ENCODE measurements around the gene LOXL3. TPM values are rescaled to one million over a fixed set of nuclear protein-coding genes. Genes with fewer than 3 reads are reported as not detected.
A peak's percentile ranks its signal among the peaks of the same experiment; 100 is the strongest.
"Not testable (repeated sequence)": the region's sequence is repeated elsewhere in the genome, so short reads cannot be mapped to it uniquely, and the experiment has no call there.

LOXL3 gene
- total and polyA plus RNA-seq, 4 donors: 2.9 to 11.1 (median 6.6) TPM

GRCh38 chr2:74486141-74486540, 67.6 kb downstream of the LOXL3 start:
- Histone ChIP-seq H3K9me3 (ENCODE audit: control insufficient read depth in 4 of 4, insufficient read depth in 3 of 4, low read length in 3 of 4) (no peaks in the 10 kb centered on the region), H3K9ac (ENCODE audit: insufficient read depth in 1 of 2, low read length in 2 of 2) (no peak overlapping the region), H3K27ac (ENCODE audit: low read depth in 1 of 2, low read length in 1 of 2) (no peak overlapping the region), H3K4me1 (ENCODE audit: control insufficient read depth in 5 of 5, insufficient read depth in 5 of 5, low read length in 5 of 5) (peaks cover 3 to 13% (median 6%) of the 10 kb centered on the region in 5 donors), H3K4me3 (no peak overlapping the region), H3K36me3 (ENCODE audit: control insufficient read depth in 4 of 4, insufficient read depth in 4 of 4, low read length in 4 of 4) (peaks cover 9 to 37% (median 15%) of the 10 kb centered on the region in 4 donors), H3K27me3 (ENCODE audit: control insufficient read depth in 3 of 3, insufficient read depth in 3 of 3, low read length in 2 of 3) (no peaks in the 10 kb centered on the region)
- WGBS, 2 donors: 95 to 96% methylated on average over 2 of the region's 2 CpGs
- DNase-seq (no peak), ATAC-seq (ENCODE audit: insufficient read depth, low FRiP score) (no peak)
- TF ChIP-seq, protein P1, sequence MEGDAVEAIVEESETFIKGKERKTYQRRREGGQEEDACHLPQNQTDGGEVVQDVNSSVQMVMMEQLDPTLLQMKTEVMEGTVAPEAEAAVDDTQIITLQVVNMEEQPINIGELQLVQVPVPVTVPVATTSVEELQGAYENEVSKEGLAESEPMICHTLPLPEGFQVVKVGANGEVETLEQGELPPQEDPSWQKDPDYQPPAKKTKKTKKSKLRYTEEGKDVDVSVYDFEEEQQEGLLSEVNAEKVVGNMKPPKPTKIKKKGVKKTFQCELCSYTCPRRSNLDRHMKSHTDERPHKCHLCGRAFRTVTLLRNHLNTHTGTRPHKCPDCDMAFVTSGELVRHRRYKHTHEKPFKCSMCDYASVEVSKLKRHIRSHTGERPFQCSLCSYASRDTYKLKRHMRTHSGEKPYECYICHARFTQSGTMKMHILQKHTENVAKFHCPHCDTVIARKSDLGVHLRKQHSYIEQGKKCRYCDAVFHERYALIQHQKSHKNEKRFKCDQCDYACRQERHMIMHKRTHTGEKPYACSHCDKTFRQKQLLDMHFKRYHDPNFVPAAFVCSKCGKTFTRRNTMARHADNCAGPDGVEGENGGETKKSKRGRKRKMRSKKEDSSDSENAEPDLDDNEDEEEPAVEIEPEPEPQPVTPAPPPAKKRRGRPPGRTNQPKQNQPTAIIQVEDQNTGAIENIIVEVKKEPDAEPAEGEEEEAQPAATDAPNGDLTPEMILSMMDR (IDR thresholded peaks at IDR 0.05; ENCODE audit: control extremely low read depth, extremely low read depth): no peak

DNA sequence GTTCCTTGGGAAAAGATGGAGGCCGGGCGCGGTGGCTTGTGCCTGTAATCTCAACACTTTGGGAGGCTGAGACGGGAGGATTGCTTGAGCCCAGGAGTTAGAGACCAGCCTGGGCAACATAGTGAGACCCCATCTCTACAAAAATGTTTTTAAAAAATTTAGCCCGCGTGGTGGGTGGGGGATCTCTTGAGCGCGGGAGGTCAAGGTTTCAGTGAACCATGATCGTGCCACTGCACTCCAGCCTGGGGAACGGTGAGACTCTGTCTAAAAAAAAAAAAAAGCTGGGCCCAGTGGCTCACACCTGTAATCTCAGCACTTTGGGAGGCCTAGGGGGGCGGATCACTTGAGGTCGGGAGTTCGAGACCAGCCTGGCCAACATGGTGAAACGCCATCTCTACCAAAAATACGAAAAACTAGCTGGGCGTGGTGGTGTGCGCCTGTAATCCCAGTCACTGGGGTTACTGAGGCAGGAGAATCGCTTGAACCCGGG, 70.0 kb downstream of the LOXL3 start:
- ATAC-seq (ENCODE audit: insufficient read depth, low FRiP score); DNase-seq; H3K27ac ChIP-seq (ENCODE audit: low read depth in 1 of 2, low read length in 1 of 2); H3K27me3 ChIP-seq (ENCODE audit: control insufficient read depth in 3 of 3, insufficient read depth in 3 of 3, low read length in 2 of 3); H3K9me3 ChIP-seq (ENCODE audit: control insufficient read depth in 4 of 4, insufficient read depth in 3 of 4, low read length in 3 of 4): not testable (repeated sequence)
- H3K9ac ChIP-seq (ENCODE audit: insufficient read depth in 1 of 2, low read length in 2 of 2): peak overlapping the region in 1 of 2 donors; percentile 89
- peaks cover 0 to 30% (median 8%) of the 10 kb centered on the region in 4 donors for H3K36me3 ChIP-seq (ENCODE audit: control insufficient read depth in 4 of 4, insufficient read depth in 4 of 4, low read length in 4 of 4)
- peaks cover 3 to 19% (median 8%) of the 10 kb centered on the region in 5 donors for H3K4me1 ChIP-seq (ENCODE audit: control insufficient read depth in 5 of 5, insufficient read depth in 5 of 5, low read length in 5 of 5)
- WGBS, 2 donors: 82 to 85% methylated on average over 19 of the region's 19 CpGs
- peak overlapping the region; percentile 65 for H3K4me3 ChIP-seq

- Histone ChIP-seq H3K4me1 (ENCODE audit: control insufficient read depth in 5 of 5, insufficient read depth in 5 of 5, low read length in 5 of 5) (peaks cover 3 to 19% (median 8%) of the 10 kb centered on the region in 5 donors), H3K9ac (ENCODE audit: insufficient read depth in 1 of 2, low read length in 2 of 2) (peak within 1 kb of the TSS; percentile 68 to 89), H3K27ac (ENCODE audit: low read depth in 1 of 2, low read length in 1 of 2) (peak within 1 kb of the TSS; percentile 86 to 90), H3K27me3 (ENCODE audit: control insufficient read depth in 3 of 3, insufficient read depth in 3 of 3, low read length in 2 of 3) (no peaks in the 10 kb centered on the region), H3K36me3 (ENCODE audit: control insufficient read depth in 4 of 4, insufficient read depth in 4 of 4, low read length in 4 of 4) (peaks cover 0 to 28% (median 8%) of the 10 kb centered on the region in 4 donors), H3K9me3 (ENCODE audit: control insufficient read depth in 4 of 4, insufficient read depth in 3 of 4, low read length in 3 of 4) (no peaks in the 10 kb centered on the region), H3K4me3 (peak within 1 kb of the TSS; percentile 86)
- WGBS, 2 donors: 0 to 1% methylated on average over 48 to 50 of the region's 50 CpGs
- TF ChIP-seq, protein P1 (IDR thresholded peaks at IDR 0.05; ENCODE audit: control extremely low read depth, extremely low read depth): peak; percentile 88
- ATAC-seq (ENCODE audit: insufficient read depth, low FRiP score) (peak; percentile 97), DNase-seq (peak; percentile 96 to 98 (median 98))
Measured at GRCh38 chr2:74482801-74483674, 70.7 kb downstream of the LOXL3 start, which contains the start of the genes CCDC142 and TTC31. CCDC142 (minus strand) TSS chr2:74482998; CDS start chr2:74482837, 161 bp downstream. TTC31 (plus strand) TSS chr2:74483081; CDS start chr2:74483096, 15 bp downstream.

Other genes starting within 250 kb of the LOXL3 start
- gene SLC4A5, start 210.5 kb downstream of the LOXL3 start, total RNA-seq: 1 to 10 TPM; 5.2 to 9.6 TPM
- 1 to 10 TPM in 1 of 2 donors, under 1 TPM in 1; 0.85 to 2.5 TPM for gene SLC4A5, start 210.5 kb downstream of the LOXL3 start, polyA plus RNA-seq
- gene DCTN1, start 173.6 kb downstream of the LOXL3 start, total RNA-seq: 100 to 1,000 TPM in 1 of 2 donors, 10 to 100 TPM in 1; 98.4 to 142 TPM
- gene DCTN1, start 173.6 kb downstream of the LOXL3 start, polyA plus RNA-seq: 100 to 1,000 TPM in 1 of 2 donors, 10 to 100 TPM in 1; 69.9 to 110 TPM
- gene C2orf81, start 132.3 kb downstream of the LOXL3 start, total RNA-seq: 10 to 100 TPM in 1 of 2 donors, 1 to 10 TPM in 1; 3.4 to 16.9 TPM
- 1 to 10 TPM; 7.3 TPM for gene C2orf81, start 132.3 kb downstream of the LOXL3 start, polyA plus RNA-seq
- 10 to 100 TPM; 36.1 to 42.3 TPM for gene WDR54, start 132.2 kb downstream of the LOXL3 start, total RNA-seq
- gene WDR54, start 132.2 kb downstream of the LOXL3 start, polyA plus RNA-seq: 10 to 100 TPM; 15.4 to 27.9 TPM
- 10 to 100 TPM; 37.5 to 46.0 TPM for gene RTKN, start 112.0 kb downstream of the LOXL3 start, total RNA-seq
- 10 to 100 TPM; 21.9 to 23.7 TPM for gene RTKN, start 112.0 kb downstream of the LOXL3 start, polyA plus RNA-seq
- 10 to 100 TPM; 22.7 to 40.7 TPM for gene INO80B, start 98.9 kb downstream of the LOXL3 start, total RNA-seq
- gene INO80B, start 98.9 kb downstream of the LOXL3 start, polyA plus RNA-seq: 10 to 100 TPM; 33.1 to 72.3 TPM
- gene WBP1, start 95.5 kb downstream of the LOXL3 start, total RNA-seq: 10 to 100 TPM; 39.5 to 65.0 TPM
- 10 to 100 TPM; 55.9 to 56.7 TPM for gene WBP1, start 95.5 kb downstream of the LOXL3 start, polyA plus RNA-seq
- 10 to 100 TPM; 37.5 to 72.0 TPM for gene MOGS, start 88.6 kb downstream of the LOXL3 start, total RNA-seq
- gene MOGS, start 88.6 kb downstream of the LOXL3 start, polyA plus RNA-seq: 10 to 100 TPM; 35.4 to 53.5 TPM
- 100 to 1,000 TPM in 1 of 2 donors, 10 to 100 TPM in 1; 23.3 to 106 TPM for gene MRPL53, start 81.3 kb downstream of the LOXL3 start, total RNA-seq
- gene MRPL53, start 81.3 kb downstream of the LOXL3 start, polyA plus RNA-seq: 10 to 100 TPM; 70.6 to 70.9 TPM
- 10 to 100 TPM; 17.8 to 25.5 TPM for gene CCDC142, start 70.9 kb downstream of the LOXL3 start, total RNA-seq
- gene CCDC142, start 70.9 kb downstream of the LOXL3 start, polyA plus RNA-seq: 1 to 10 TPM; 5.5 to 8.2 TPM
- gene TTC31, start 70.9 kb downstream of the LOXL3 start, total RNA-seq: 10 to 100 TPM; 20.9 to 23.7 TPM
- gene TTC31, start 70.9 kb downstream of the LOXL3 start, polyA plus RNA-seq: 10 to 100 TPM; 13.7 to 19.2 TPM
- gene LBX2, start 54.3 kb downstream of the LOXL3 start, total RNA-seq: 1 to 10 TPM in 1 of 2 donors, under 1 TPM in 1; 0.63 to 1.9 TPM
- 1 to 10 TPM in 1 of 2 donors, under 1 TPM in 1; 0.83 to 1.4 TPM for gene LBX2, start 54.3 kb downstream of the LOXL3 start, polyA plus RNA-seq
- gene PCGF1, start 46.2 kb downstream of the LOXL3 start, total RNA-seq: 10 to 100 TPM; 16.7 to 35.5 TPM
- 10 to 100 TPM; 20.6 to 47.8 TPM for gene PCGF1, start 46.2 kb downstream of the LOXL3 start, polyA plus RNA-seq
- gene TLX2, start 39.5 kb downstream of the LOXL3 start, total RNA-seq: not detected
- under 1 TPM in 1 of 2 donors, not detected in 1; 0.03 TPM for gene TLX2, start 39.5 kb downstream of the LOXL3 start, polyA plus RNA-seq
- gene DQX1, start 27.7 kb downstream of the LOXL3 start, total RNA-seq: under 1 TPM in 1 of 2 donors, not detected in 1; 0.34 TPM
- under 1 TPM; 0.12 to 0.17 TPM for gene DQX1, start 27.7 kb downstream of the LOXL3 start, polyA plus RNA-seq
- gene AUP1, start 24.2 kb downstream of the LOXL3 start, total RNA-seq: 100 to 1,000 TPM in 1 of 2 donors, 10 to 100 TPM in 1; 65.6 to 102 TPM
- 100 to 1,000 TPM; 156 to 185 TPM for gene AUP1, start 24.2 kb downstream of the LOXL3 start, polyA plus RNA-seq
- 10 to 100 TPM; 26.6 to 32.4 TPM for gene HTRA2, start 24.0 kb downstream of the LOXL3 start, total RNA-seq
- 10 to 100 TPM; 30.7 to 42.1 TPM for gene HTRA2, start 24.0 kb downstream of the LOXL3 start, polyA plus RNA-seq
- 10 to 100 TPM; 17.7 to 34.5 TPM for gene DOK1, start 778 bp upstream of the LOXL3 start, total RNA-seq
- gene DOK1, start 778 bp upstream of the LOXL3 start, polyA plus RNA-seq: 10 to 100 TPM; 18.6 to 37.3 TPM
- gene M1AP, start 94.4 kb upstream of the LOXL3 start, total RNA-seq: under 1 TPM; 0.83 to 0.94 TPM
- 1 to 10 TPM in 1 of 2 donors, under 1 TPM in 1; 0.77 to 1.2 TPM for gene M1AP, start 94.4 kb upstream of the LOXL3 start, polyA plus RNA-seq
- gene SEMA4F, start 100.3 kb upstream of the LOXL3 start, total RNA-seq: 1 to 10 TPM; 4.9 to 9.6 TPM
- 1 to 10 TPM; 3.0 to 3.4 TPM for gene SEMA4F, start 100.3 kb upstream of the LOXL3 start, polyA plus RNA-seq